Glomerular endothelial cell (primary cell): Measurements from ENCODE around the gene BMPR1B. TPM values are rescaled to one million over a fixed set of nuclear protein-coding genes. Genes with fewer than 3 reads are reported as not detected.
"Not testable (repeated sequence)": the region's sequence is repeated elsewhere in the genome, so short reads cannot be mapped to it uniquely, and the experiment has no call there.

Experiments used
- DNase-seq: peaks from one replicate; pipeline ENCODE4 v3.0.0-alpha.2; 2011; ENCODE audit warnings: low read depth, low spot score; ENCODE audit errors: extremely low read depth
- total RNA-seq: library from RNA; depleted of rRNA; stranded (reverse); fragments of >200 nt; gene quantifications from 2 replicates; pipeline ENCODE4 v1.2.3, GENCODE V29; 2015

BMPR1B gene
- total RNA-seq, 1 donor from 2014 or later: 0.88 TPM

DNA sequence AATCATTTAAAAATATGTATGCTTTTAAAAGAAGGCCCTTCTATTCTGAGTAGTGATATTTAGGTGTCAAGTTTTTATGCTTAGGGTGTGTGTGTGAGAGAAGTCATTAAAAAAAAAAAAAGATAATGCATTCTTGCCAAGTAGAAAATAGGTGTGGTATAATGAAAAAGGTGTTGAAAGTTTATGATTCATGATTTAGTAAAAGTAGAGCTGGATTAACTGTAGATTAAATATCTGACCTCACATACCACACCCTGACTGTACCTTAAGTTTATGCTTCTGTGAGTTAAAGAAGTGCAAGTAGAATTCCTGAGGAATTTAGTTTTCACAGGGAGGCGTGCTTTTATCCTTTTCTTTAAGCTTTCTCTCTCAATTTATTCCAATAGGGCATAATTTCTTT lies 71.1 kb downstream of the BMPR1B start:
- DNase-seq: no peak

DNA sequence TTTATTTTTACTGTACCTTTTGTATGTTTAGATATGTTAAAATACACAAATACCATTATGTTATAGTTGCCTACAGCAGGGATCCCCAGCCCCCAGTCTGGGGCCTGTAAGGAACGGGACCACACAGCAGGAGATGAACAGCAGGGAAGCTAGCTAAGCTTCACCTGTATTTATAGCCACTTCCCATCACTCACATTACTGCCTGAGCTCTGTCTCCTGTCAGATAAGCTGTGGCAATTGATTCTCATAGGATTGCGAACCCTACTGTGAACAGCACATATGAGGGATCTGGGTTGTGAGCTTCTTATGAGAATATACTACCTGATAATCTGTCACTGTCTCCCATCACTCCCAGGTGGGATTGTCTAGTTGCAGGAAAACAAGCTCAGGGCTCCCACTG lies 73.9 kb downstream of the BMPR1B start:
- DNase-seq: no peak

DNA sequence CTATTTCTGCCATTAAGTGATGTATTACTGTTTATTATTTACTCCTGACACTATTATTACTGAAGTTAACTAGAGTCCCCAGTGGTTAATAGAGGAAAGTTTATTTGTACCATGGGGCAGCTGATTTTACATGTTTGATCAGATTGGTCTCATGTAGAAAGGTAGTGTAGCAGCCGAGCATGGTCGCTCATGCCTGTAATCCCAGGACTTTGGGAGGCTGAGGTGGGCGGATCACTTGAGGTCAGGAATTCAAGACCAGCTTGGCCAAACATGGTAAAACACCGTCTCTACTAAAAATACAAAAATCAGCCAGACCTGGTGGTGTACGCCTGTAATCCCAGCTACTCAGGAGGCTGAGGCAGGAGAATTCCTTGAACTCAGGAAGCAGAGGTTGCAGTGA lies 74.6 kb downstream of the BMPR1B start:
- DNase-seq: not testable (repeated sequence)

DNA sequence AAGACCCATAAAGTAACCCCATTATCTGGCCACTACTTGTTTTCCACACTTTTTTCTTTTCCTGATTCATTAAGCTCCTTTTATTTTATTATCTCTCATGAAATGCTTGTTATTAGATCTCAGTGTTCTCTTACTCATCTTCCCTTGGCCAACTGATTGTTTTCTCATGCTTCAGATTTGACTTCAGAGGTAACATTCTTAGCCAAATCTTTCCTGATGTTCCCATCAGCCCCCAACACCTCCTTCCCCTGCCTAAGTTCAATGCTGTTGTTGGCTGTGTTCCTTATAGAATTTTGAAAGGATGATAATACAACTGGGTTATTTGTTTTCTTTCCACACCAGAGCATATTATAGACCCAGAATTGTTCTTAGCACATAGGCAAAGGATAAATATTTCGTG lies 75.6 kb downstream of the BMPR1B start:
- DNase-seq: no peak

DNA sequence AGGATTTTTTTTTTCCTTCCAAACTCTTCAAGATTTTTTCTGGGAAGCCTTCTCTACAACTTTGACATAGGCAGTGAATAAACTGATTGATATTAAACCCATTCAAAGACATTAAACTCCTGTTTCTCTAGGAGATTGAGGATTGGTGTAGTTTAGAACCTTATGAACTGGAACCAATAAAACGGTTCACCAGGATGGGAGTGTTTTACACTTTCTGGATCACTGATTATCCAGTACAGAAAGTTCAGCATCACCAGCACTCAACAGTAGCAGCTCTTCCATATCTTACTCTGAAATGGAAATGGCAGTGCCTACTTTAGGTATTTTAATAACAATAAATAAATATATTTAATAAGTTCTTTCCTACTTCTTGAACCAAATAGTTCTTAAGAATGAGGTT lies 76.7 kb downstream of the BMPR1B start:
- DNase-seq: no peak

DNA sequence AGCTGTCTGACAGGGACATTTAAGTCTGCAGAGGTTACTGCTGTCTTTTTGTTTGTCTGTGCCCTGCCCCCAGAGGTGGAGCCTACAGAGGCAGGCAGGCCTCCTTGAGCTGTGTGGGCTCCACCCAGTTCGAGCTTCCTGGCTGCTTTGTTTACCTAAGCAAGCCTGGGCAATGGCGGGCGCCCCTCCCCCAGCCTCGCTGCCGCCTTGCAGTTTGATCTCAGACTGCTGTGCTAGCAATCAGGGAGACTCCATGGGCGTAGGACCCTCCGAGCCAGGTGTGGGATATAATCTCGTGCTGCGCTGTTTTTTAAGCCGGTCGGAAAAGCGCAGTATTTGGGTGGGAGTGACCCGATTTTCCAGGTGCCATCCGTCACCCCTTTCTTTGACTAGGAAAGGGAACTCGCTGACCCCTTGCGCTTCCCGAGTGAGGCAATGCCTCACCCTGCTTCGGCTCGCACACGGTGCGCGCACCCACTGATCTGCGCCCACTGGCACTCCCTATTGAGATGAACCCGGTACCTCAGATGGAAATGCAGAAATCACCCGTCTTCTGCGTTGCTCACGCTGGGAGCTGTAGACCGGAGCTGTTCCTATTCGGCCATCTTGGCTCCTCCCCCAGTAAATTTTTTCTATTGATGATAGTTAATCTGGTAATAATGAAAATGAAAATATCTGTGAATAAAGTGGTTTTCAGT lies 83.6 kb downstream of the BMPR1B start:
- not testable (repeated sequence) for DNase-seq

DNA sequence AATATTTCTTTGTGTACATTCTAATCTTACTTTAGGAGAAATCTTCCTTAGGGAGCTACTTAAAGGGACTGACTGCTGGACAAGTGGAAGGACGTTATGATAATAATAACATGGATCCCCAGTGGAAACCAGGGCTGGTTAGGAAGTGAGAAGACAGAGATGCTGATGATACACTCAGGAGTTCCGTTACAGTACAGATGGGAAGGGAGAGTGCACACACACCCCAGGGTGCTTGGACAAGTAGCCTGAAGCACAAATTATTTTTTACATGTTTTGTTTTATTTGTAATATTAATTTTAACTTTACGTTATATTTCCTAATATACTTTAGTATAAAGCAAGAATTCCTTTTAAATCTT lies 84.1 kb downstream of the BMPR1B start:
- DNase-seq: no peak

DNA sequence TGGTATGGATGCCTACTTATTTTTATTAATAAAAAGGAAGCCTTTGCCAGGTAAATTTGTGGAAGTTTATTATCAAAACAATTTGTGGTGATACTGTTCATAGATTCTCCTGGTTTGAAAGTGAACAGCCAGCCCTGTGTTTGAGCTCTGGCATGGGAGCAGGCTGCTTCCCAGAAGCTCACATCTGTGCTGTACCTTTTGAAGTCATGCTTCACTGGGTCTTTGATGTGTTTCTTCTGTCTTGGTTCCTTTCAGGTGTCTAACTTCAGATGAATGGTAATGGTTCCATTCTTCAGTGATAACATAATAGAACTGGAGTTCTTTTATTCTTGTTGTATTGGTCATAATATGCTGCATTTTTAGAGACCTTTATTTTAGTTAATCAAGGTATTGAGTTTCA lies 85.5 kb downstream of the BMPR1B start:
- DNase-seq: no peak

DNA sequence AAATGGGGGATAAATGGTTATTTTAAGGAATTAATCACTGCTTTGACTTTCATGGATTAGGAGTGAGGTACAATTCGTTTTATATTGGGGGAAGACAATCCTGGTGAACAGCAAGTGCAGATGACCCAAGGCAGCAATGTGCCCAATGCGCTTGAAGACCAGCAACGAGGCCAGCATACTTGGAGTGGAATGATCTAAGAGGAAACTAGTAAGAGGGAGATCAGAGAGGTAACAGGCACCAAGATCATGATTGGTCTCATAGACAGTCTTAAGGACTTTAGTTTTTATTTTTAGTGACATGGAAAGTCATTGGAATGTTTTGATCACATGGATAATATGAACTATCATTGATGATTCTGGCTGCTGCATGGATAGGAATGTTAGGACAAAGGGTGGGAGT lies 90.6 kb downstream of the BMPR1B start:
- no peak for DNase-seq

DNA sequence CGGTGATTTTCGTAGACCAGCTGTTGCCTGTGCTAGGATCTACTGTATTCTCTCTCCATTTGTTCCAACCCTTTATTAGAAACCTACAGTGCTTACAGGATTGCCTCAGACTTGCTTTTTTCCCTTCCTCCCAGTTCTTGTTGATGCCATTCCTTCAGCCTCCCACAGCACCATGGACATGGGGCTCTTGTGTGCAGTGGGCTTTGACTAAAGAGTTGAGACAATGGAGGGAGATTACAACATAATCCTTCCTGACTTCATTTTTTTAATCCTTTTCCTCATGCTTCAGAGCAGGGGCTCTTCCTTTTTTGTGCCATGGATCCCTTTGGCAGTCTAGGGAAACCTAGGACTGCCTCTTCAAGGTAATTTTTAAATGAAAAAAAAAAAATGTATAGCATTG lies 92.1 kb downstream of the BMPR1B start:
- no peak for DNase-seq

DNA sequence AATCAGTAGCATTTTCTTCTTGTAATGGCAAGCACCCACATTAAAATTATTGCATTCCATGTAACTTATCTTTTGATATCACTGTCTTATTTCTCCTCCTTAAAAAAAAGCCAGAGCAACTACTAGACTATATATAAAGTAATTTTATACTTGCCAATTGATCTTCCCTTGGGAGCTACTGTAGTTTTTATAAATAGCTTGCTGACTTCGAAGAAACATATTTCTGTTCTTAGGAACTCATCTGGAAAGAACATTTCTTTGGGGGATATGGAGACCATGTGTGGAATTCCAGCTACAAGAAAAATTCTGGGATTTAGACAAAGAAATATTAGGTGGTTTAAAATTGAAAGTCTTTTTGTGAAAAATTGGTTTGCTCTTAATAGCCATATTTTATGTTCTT lies 94.9 kb downstream of the BMPR1B start:
- DNase-seq: no peak

DNA sequence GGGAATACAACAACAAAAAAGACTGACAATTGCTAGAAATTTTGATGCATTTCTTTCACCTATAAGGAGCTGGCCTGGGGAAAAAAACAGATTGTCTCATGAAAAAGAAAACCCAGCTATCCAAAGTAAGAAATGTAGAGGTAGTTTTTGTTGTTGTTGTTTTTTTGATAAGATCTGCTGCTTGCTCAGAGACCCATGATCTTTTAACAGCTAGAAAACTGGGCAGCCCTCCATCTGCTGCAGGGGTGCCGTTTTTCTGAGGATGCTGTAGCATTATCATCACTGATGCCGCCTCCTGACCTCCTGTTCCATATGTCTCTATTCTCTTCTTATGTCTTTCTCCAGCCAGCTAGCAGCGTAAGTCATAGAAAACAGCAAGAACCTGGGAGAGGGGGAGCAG lies 98.3 kb downstream of the BMPR1B start:
- no peak for DNase-seq

DNA sequence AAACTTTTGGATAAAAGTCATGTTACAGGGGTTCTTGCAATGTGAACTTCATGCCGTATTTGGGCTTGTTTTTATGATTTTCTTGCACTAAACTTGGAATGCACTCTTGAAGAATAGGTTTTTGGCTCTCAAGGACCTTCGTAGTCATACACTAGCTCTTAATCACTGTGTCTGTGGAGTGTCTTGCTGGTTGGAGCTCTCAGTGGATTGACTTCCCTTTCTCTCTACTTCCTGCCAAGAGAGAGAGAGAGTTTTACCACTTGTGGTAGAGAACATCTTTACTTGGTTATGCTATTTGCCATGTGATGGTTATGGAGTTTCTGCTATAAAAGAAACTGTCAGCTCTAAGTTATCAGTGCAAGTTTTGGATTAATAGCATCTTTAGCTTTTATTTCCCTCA lies 112.4 kb downstream of the BMPR1B start:
- no peak for DNase-seq

DNA sequence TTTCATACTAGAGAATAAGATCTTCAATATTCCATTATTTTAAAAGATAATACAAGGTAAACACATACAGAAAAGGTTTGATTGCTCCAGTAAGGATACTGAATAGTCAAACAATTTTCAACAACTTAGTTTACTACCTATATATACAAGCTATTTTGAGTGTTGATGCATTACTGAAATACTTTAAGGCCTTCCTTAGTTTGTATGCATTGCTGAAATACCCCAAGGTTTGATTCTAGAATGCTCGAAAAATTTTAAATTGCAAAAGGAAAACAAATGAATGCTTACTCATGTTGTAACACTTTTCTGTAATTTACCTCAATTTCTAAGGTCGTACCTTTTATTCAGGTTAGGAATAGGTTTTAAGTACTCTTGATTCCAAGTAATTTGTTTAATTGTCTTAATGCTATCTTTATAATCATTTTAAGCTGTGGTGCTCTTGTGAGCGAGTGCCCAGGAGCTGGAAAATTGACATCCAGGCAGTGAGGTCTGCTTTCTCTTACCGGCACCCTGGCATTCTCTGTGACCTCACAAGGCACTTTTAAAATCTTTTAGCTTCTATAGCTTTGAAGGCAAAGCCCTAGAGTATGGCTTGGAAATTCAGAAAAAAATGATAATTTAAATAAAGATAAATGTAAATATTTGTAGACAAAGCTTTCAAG lies 114.0 kb downstream of the BMPR1B start:
- no peak for DNase-seq

DNA sequence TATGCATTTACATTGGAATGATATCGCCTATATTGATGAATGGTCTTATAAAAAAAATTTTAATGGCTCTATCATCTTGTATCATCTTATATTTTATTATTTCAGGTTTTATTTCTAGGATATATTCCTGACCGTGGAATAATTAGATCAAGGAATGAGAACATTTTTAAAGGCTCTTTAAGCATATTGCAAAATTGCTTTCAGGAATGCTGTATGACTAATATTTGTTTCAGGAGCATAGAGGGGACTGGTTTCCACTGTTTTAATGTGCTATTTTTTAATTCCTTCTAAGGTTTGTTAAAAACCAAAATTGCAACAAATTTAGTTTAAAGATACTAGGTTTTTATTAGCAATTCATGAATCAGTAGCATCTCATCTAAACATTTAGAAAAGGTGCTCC lies 120.2 kb downstream of the BMPR1B start:
- DNase-seq: no peak

DNA sequence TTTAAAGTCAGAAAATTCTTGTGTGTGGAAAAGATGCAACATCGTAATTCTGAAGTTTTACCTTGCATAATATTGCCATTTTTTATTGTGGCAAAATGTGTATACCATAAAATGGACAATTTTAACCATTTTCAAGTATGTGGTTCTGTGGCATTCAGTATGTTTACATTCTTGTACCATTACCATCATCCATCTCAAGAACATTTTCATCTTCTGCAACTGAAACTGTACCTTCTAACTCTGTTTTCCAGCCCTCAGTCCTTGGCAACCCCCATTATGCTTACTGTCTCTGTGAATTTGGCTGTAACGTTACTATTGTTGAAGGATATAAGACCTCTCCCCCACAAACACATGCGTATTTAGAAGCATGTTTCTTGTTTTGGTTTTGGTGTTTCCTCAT lies 123.2 kb downstream of the BMPR1B start:
- no peak for DNase-seq

DNA sequence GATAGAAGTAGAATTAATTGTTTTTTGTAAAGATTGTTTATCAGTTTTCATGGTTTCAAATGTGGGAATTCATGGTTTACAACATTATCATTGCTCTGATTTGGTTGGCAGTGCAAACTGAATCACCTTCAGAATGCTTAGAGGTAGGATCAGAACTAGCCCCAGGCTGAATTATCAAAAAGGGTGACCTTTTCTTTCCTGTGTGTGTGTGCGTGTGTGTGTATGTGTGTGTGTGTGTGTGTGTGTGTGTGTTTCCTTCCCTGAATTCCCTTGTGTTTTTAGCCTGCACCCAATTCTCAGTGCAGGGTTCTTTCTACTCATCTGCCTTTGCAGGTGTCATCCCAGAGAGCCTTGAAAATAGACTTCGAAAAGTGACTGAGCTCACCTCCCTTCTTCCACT lies 125.0 kb downstream of the BMPR1B start:
- DNase-seq: no peak

DNA sequence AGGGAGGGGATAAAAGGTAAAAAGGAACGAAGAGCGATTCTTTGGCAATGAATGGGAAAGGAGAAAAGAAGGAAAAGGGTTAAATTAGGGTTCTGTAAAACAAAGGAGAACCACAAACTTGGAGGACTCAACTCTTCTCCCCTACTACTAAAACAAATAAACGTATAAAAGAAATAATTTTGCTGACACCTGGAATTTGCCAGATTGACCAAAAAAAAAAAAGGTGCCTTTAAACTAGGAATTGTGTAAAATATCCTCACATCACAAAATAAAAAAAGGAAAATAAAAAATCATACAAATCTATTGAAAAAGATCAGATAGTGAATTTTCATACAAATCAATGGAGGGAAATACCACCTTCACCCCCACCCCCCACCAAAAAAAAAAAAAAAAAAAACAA lies 129.3 kb downstream of the BMPR1B start:
- no peak for DNase-seq

DNA sequence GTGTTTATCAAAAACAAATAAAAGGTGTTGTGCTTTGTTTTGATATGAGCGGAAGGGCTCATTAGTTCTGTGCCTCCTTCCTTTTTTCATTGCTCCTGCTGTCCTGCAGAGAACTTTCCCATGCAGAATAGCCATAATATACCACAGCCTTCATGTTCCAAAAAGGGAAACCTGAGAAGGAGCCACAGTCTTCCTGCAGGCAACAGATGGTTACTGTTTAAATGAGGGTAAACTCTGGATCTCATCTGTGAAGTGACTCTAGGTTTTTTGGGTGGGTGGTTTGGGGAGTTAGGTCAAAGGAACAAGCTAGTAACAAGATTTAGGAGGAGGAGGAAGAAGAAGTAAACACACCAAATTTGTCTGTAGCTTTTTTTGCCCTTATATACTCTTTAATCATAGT lies 131.8 kb downstream of the BMPR1B start:
- no peak for DNase-seq

DNA sequence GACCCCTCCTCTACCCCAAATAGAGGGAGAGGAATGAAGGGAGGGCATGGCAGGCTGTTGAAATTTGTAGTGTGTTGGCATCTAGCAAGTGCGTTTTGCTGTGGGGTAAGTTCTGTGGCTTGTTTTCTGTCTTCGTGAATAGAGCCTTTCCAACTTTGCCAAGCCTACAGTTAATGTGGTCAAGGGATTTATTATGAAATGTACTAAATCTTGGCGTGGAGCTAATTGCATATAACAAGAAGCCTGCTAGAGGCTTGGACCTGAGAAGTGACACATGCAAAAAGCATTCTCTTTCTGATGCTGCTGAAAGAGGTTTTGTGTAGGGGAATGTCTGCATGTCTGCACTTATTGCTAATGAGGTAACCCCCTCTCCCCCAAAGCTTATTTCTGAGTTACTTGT lies 132.2 kb downstream of the BMPR1B start:
- DNase-seq: no peak

DNA sequence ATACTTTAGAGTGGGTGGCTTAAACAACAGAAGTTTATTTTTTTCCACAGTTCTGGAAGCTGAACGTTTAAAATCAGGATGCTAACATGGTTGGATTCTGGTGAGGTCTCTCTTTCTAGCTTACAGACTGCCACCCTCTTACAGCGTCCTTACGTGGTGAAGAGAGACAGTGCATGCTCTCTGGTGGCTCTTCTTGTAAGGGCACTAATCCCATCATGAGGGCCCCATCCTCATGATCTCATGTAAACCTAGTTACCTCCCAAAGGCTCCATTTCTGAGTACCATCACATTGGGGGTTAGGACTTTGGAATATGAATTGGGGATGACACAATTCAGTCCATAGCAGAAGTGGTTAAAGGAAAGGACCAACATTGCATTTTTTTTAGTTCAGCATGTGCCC lies 132.8 kb downstream of the BMPR1B start:
- no peak for DNase-seq

DNA sequence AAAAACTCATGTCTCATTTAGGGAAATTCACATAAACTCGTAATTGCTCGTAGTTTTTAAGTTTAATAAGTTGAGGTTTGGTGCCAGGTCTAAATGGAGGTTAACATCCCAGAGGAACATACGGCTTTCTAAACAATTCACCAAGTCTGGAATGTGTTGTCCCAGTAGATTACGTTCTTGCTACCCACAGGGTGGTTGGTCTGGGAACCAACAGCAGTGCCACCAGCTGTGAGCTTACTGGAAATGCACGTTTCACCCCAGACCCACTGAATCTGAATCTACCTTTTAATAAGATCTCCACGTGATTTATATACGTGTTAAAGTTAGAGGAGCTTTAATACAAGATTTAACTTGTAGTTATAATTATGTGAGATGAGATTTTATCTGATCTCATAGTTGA lies 134.3 kb downstream of the BMPR1B start:
- DNase-seq: no peak

DNA sequence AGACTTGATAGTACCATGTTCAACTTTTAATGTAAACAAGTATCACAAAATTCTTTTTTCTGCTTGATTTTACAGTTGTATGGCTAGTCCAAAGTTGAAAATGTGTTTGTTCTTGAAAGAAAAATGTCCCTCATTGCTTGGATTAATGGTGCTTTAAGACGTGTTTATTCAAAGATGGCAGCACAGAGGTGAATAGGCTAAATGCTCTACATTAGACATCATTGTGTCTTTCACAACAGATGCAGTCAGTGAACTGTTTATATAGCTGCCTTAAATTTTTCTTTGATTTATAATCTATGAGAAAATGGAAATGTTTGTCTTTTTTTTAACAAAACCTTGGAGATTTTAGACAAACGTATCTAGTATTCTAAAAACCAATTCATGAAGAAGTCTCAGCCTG lies 137.3 kb downstream of the BMPR1B start:
- no peak for DNase-seq
